CD14-positive monocyte (primary cell): Measurements from ENCODE around the gene CAPS. TPM values are rescaled to one million over a fixed set of nuclear protein-coding genes. Genes with fewer than 3 reads are reported as not detected.
A peak's percentile ranks its signal among the peaks of the same experiment; 100 is the strongest.

Experiments used
- DNase-seq, 3 donors: peaks; one replicate each; pipeline ENCODE4 v3.0.0-alpha.2; 2011 to 2022
- H2AFZ ChIP-seq: 2 replicates; pipeline ENCODE4 v1.6.0; 2012; ENCODE audit warnings: mild to moderate bottlenecking, low read depth, low read length, inconsistent platforms; ENCODE audit not compliant: insufficient read depth, poor library complexity, severe bottlenecking
- H3K27ac ChIP-seq, 2 donors: 1 replicate in 1 of 2; 2 replicates in 1 of 2; pipeline ENCODE4 v1.5.1; 2012 to 2013; ENCODE audit warnings: low read length in 2 of 2, control low read depth in 1 of 2, inconsistent platforms in 1 of 2, low read depth in 1 of 2, mild to moderate bottlenecking in 1 of 2
- H3K27me3 ChIP-seq, 2 donors: one replicate each; pipeline versions ENCODE4 v1.6.0 to v1.6.1; 2011 to 2013; ENCODE audit warnings: low read length in 2 of 2; ENCODE audit not compliant: control insufficient read depth in 2 of 2, insufficient read depth in 2 of 2
- H3K36me3 ChIP-seq, 2 donors: replicated peaks in 1 of 2; 1 replicate in 1 of 2; 2 replicates in 1 of 2; pipeline versions ENCODE4 v1.5.1 to v1.6.1; 2012 to 2013; ENCODE audit warnings: low read length in 2 of 2, control low read depth in 1 of 2, inconsistent platforms in 1 of 2, mild to moderate bottlenecking in 1 of 2; ENCODE audit not compliant: insufficient read depth in 2 of 2, control insufficient read depth in 1 of 2
- H3K4me1 ChIP-seq, 2 donors: 1 replicate in 1 of 2; 2 replicates in 1 of 2; pipeline versions ENCODE4 v1.5.1 to v1.6.1; 2012 to 2013; ENCODE audit warnings: low read length in 2 of 2, control low read depth in 1 of 2, inconsistent platforms in 1 of 2, mild to moderate bottlenecking in 1 of 2, moderate library complexity in 1 of 2; ENCODE audit not compliant: insufficient read depth in 2 of 2, control insufficient read depth in 1 of 2
- H3K4me2 ChIP-seq: replicated peaks from 2 replicates; pipeline ENCODE3; 2012; ENCODE audit warnings: low read length, moderate library complexity, mild to moderate bottlenecking; ENCODE audit not compliant: poor library complexity, severe bottlenecking; ENCODE audit errors: extremely low read depth
- H3K4me3 ChIP-seq, 3 experiments: fragments of 200-600 bp in 1 of 3; sonication (generic) in 1 of 3; replicated peaks in 1 of 3; 1 replicate in 2 of 3; 2 replicates in 1 of 3; pipeline ENCODE4 v1.5.1; 2011 to 2013; ENCODE audit warnings: low read length in 3 of 3, mild to moderate bottlenecking in 3 of 3, control low read depth in 2 of 3, low read depth in 2 of 3, inconsistent platforms in 1 of 3, moderate library complexity in 1 of 3
- H3K79me2 ChIP-seq: 2 replicates; pipeline ENCODE4 v1.6.0; 2012; ENCODE audit warnings: mild to moderate bottlenecking, control low read depth, inconsistent platforms, low read length, moderate library complexity; ENCODE audit not compliant: insufficient read depth
- H3K9ac ChIP-seq: 2 replicates; pipeline ENCODE4 v1.6.0; 2017; ENCODE audit warnings: low read length, mild to moderate bottlenecking; ENCODE audit not compliant: insufficient read depth, poor library complexity, severe bottlenecking
- H3K9me3 ChIP-seq, 2 donors: replicated peaks in 1 of 2; 1 replicate in 1 of 2; 2 replicates in 1 of 2; pipeline versions ENCODE4 v1.5.1 to v1.6.1; 2012 to 2013; ENCODE audit warnings: low read length in 2 of 2, control low read depth in 1 of 2; ENCODE audit not compliant: control insufficient read depth in 1 of 2, insufficient read depth in 1 of 2
- H4K20me1 ChIP-seq: 2 replicates; pipeline ENCODE4 v1.6.0; 2012; ENCODE audit warnings: mild to moderate bottlenecking, low read length, control low read depth, moderate library complexity; ENCODE audit not compliant: insufficient read depth
- H3K27ac Mint-ChIP-seq, 7 donors: one replicate each; pipeline ENCODE4 v1.8.0; 2020; ENCODE audit warnings: mild to moderate bottlenecking in 7 of 7, mixed read lengths in 7 of 7, moderate library complexity in 6 of 7, inconsistent platforms in 2 of 7
- H3K27me3 Mint-ChIP-seq, 3 donors: one replicate each; pipeline ENCODE4 v1.8.0; 2021 to 2022; ENCODE audit warnings: low read depth in 3 of 3, mild to moderate bottlenecking in 3 of 3, mixed read lengths in 3 of 3, moderate library complexity in 3 of 3, inconsistent platforms in 1 of 3
- H3K36me3 Mint-ChIP-seq, 2 donors: one replicate each; pipeline ENCODE4 v1.8.0; 2020; ENCODE audit warnings: mixed read lengths in 2 of 2, inconsistent platforms in 1 of 2, mild to moderate bottlenecking in 1 of 2
- H3K4me1 Mint-ChIP-seq: one replicate; pipeline ENCODE4 v1.8.0; 2020; ENCODE audit warnings: mild to moderate bottlenecking, mixed read lengths
- H3K4me3 Mint-ChIP-seq, 2 donors: one replicate each; pipeline ENCODE4 v1.8.0; 2020; ENCODE audit warnings: mild to moderate bottlenecking in 2 of 2, mixed read lengths in 2 of 2, moderate library complexity in 1 of 2
- H3K9me3 Mint-ChIP-seq, 7 donors: one replicate each; pipeline ENCODE4 v1.8.0; 2020 to 2022; ENCODE audit warnings: mixed read lengths in 7 of 7, mild to moderate bottlenecking in 6 of 7, moderate library complexity in 6 of 7, inconsistent platforms in 2 of 7
- CTCF ChIP-seq: fragments of 200-600 bp; IDR thresholded peaks from one replicate; pipeline ENCODE4 v1.8.0; 2022; ENCODE audit warnings: antibody characterized with exemption, mild to moderate bottlenecking
- WGBS: methylation state at CpG from one replicate; pipeline ENCODE4 v1.1.5; 2013; ENCODE audit warnings: missing lambda C conversion rate; ENCODE audit not compliant: insufficient coverage; 5-methylcytosine and 5-hydroxymethylcytosine counted together
- intact Hi-C, 2 donors: fragments of 100-400 bp; cut with micrococcal nuclease; formaldehyde crosslinking; loops; one replicate each; pipeline versions ENCODE4 v1.15.0 to v1.15.1; 2023
- polyA plus RNA-seq, 3 donors: library from polyadenylated mRNA; depleted of rRNA in 1 of 3; unstranded in 2 of 3; stranded (reverse) in 1 of 3; fragments of 300-500 nt in 2 of 3; fragments of >200 nt in 1 of 3; fragmentation: Illumina TruSeq in 2 of 3; gene quantifications; 1 replicate in 2 of 3; 2 replicates in 1 of 3; pipeline ENCODE4 v1.2.3, GENCODE V29; 2012 to 2021

Gene CAPS
- polyA plus RNA-seq, 3 donors: 0.34 to 34.8 (median 0.72) TPM

GRCh38 chr19:5899728-5900526 is 14.1 kb upstream of the CAPS start:
- H3K4me1 ChIP-seq: peaks cover 10 to 12% of the 10 kb centered on the region in 2 donors
- H2AFZ ChIP-seq: no peak overlapping the region
- H3K4me3 ChIP-seq: no peak overlapping the region
- H3K9me3 ChIP-seq: no peaks in the 10 kb centered on the region
- no peaks in the 10 kb centered on the region for H3K27me3 ChIP-seq
- no peak overlapping the region for H3K27ac Mint-ChIP-seq
- H3K27me3 Mint-ChIP-seq: peaks cover 0 to 2% (median 0%) of the 10 kb centered on the region in 3 donors
- WGBS: 91% methylated on average over 11 of the region's 13 CpGs
- H3K36me3 Mint-ChIP-seq: peaks cover 26 to 47% of the 10 kb centered on the region in 2 donors
- H3K27ac ChIP-seq: no peak overlapping the region
- TF ChIP-seq CTCF: no peak
- H3K79me2 ChIP-seq: peaks cover 54% of the 10 kb centered on the region
- no peak for DNase-seq
- peaks cover 44% of the 10 kb centered on the region for H4K20me1 ChIP-seq
- no peak overlapping the region for H3K4me3 Mint-ChIP-seq
- H3K4me2 ChIP-seq: no peak overlapping the region
- peaks cover 0 to 3% (median 0%) of the 10 kb centered on the region in 7 donors for H3K9me3 Mint-ChIP-seq
- no peak overlapping the region for H3K9ac ChIP-seq
- H3K4me1 Mint-ChIP-seq: peaks cover 14% of the 10 kb centered on the region
- intact Hi-C loops: loop anchor here (5.0 to 10.0 kb wide), 5 partner anchors 75 to 525 kb away; partner anchors contain the start of genes DUS3L (in 1 of the 2), HSD11B1L (in 1 of the 2), KHSRP (in 1 of the 2) and MICOS13 (in 1 of the 2)
- peaks cover 29 to 30% of the 10 kb centered on the region in 2 donors for H3K36me3 ChIP-seq

GRCh38 chr19:5900976-5901375 is 13.1 kb upstream of the CAPS start:
- Mint-ChIP-seq H3K36me3 (peaks cover 18 to 37% of the 10 kb centered on the region in 2 donors), H3K9me3 (peaks cover 0 to 3% (median 0%) of the 10 kb centered on the region in 7 donors), H3K27ac (peak overlapping the region in 1 of 7 donors; percentile 80), H3K4me1 (peaks cover 18% of the 10 kb centered on the region), H3K27me3 (peaks cover 0 to 2% (median 0%) of the 10 kb centered on the region in 3 donors), H3K4me3 (peak overlapping the region in 1 of 2 donors; percentile 6)
- peaks cover 19 to 22% of the 10 kb centered on the region in 2 donors for H3K4me1 ChIP-seq
- no peak overlapping the region for H3K9ac ChIP-seq
- H3K27ac ChIP-seq: no peak overlapping the region
- intact Hi-C loops: loop anchor here (5.0 to 10.0 kb wide), 5 partner anchors 74 to 524 kb away; partner anchors contain the start of genes DUS3L (in 1 of the 2), HSD11B1L (in 1 of the 2), KHSRP (in 1 of the 2) and MICOS13 (in 1 of the 2)
- WGBS: 93% methylated on average over 7 of the region's 8 CpGs
- no peak for DNase-seq
- no peaks in the 10 kb centered on the region for H3K27me3 ChIP-seq
- H3K4me3 ChIP-seq: no peak overlapping the region
- TF ChIP-seq CTCF: no peak
- peaks cover 19% of the 10 kb centered on the region in 2 donors for H3K36me3 ChIP-seq
- no peak overlapping the region for H3K4me2 ChIP-seq
- H3K79me2 ChIP-seq: peaks cover 58% of the 10 kb centered on the region
- peaks cover 44% of the 10 kb centered on the region for H4K20me1 ChIP-seq
- no peak overlapping the region for H2AFZ ChIP-seq
- H3K9me3 ChIP-seq: no peaks in the 10 kb centered on the region
